MM.1S (cell line): ENCODE results near the gene HCLS1.

ENCODE experiments used
- DNase-seq: peaks from one replicate; pipeline ENCODE4 v3.0.0-alpha.2; 2015
- H2AFZ ChIP-seq: fragments of 300-600 bp; sonication (generic); 2 replicates; pipeline ENCODE4 v1.6.0; 2016; ENCODE audit warnings: antibody characterized with exemption, low read length
- H3F3A ChIP-seq: fragments of 300-600 bp; sonication (generic); 2 replicates; pipeline ENCODE4 v1.6.1; 2016; ENCODE audit warnings: mild to moderate bottlenecking, antibody characterized with exemption, low read length, moderate library complexity, mixed read lengths; ENCODE audit not compliant: insufficient read depth
- H3K27ac ChIP-seq: fragments of 300-600 bp; sonication (generic); 2 replicates; pipeline ENCODE4 v1.5.1; 2016; ENCODE audit warnings: mild to moderate bottlenecking, low read length
- H3K27me3 ChIP-seq: fragments of 300-600 bp; sonication (generic); replicated peaks from 2 replicates; pipeline ENCODE4 v1.6.0; 2016; ENCODE audit warnings: low read length; ENCODE audit not compliant: insufficient read depth
- H3K36me3 ChIP-seq: fragments of 300-600 bp; sonication (generic); replicated peaks from 2 replicates; pipeline ENCODE4 v1.6.1; 2016; ENCODE audit warnings: mild to moderate bottlenecking, low read length, mixed read lengths; ENCODE audit not compliant: insufficient read depth
- H3K4me1 ChIP-seq: fragments of 300-600 bp; sonication (generic); 2 replicates; pipeline ENCODE4 v1.6.1; 2016; ENCODE audit warnings: low read length, mixed read lengths
- H3K4me2 ChIP-seq: fragments of 300-600 bp; sonication (generic); 2 replicates; pipeline ENCODE4 v1.6.0; 2016; ENCODE audit warnings: low read depth, low read length
- H3K4me3 ChIP-seq: fragments of 300-600 bp; sonication (generic); 2 replicates; pipeline ENCODE4 v1.5.1; 2016; ENCODE audit warnings: low read length, mixed read lengths
- H3K79me2 ChIP-seq: fragments of 300-600 bp; sonication (generic); 2 replicates; pipeline ENCODE4 v1.6.1; 2016; ENCODE audit warnings: mixed run types, low read length, mixed read lengths
- H3K9ac ChIP-seq: fragments of 300-600 bp; sonication (generic); 2 replicates; pipeline ENCODE4 v1.6.1; 2016; ENCODE audit warnings: low read length, mixed read lengths
- H3K9me2 ChIP-seq: fragments of 300-600 bp; sonication (generic); replicated peaks from 2 replicates; pipeline ENCODE4 v1.6.1; 2016; ENCODE audit warnings: mild to moderate bottlenecking, low read length, mixed read lengths; ENCODE audit not compliant: insufficient read depth
- H3K9me3 ChIP-seq: fragments of 300-600 bp; sonication (generic); replicated peaks from 2 replicates; pipeline ENCODE4 v1.6.1; 2016; ENCODE audit warnings: mild to moderate bottlenecking, low read length, mixed read lengths; ENCODE audit not compliant: insufficient read depth
- H4K20me1 ChIP-seq: fragments of 300-600 bp; sonication (generic); 2 replicates; pipeline ENCODE4 v1.6.1; 2016; ENCODE audit warnings: mild to moderate bottlenecking, low read length, moderate library complexity, mixed read lengths; ENCODE audit not compliant: insufficient read depth
- CTCF ChIP-seq: fragments of 300-600 bp; sonication (generic); IDR thresholded peaks from 2 replicates; pipeline ENCODE4 v1.5.1; 2016; ENCODE audit warnings: antibody characterized with exemption, low read length, mixed read lengths
- EZH2 ChIP-seq: fragments of 300-600 bp; sonication (generic); optimal IDR thresholded peaks from 2 replicates; pipeline ENCODE3; 2017; ENCODE audit warnings: low read depth, mild to moderate bottlenecking, antibody characterized with exemption, low read length, mixed read lengths
- EZH2phosphoT487 ChIP-seq: fragments of 300-600 bp; sonication (generic); IDR thresholded peaks from 2 replicates; pipeline ENCODE4 v1.6.1; 2018; ENCODE audit warnings: antibody characterized with exemption, low read length

The HCLS1 gene

GRCh38 chr3:121667333-121667732, 6.6 kb upstream of the HCLS1 start:
- no peaks in the 10 kb centered on the region for H3K9me3 ChIP-seq
- no peaks in the 10 kb centered on the region for H3K9me2 ChIP-seq
- no peaks in the 10 kb centered on the region for H4K20me1 ChIP-seq
- H3K9ac ChIP-seq, result no peak overlapping the region
- H3K27me3 ChIP-seq, result no peaks in the 10 kb centered on the region
- TF ChIP-seq CTCF, result no peak
- no peak for TF ChIP-seq EZH2
- no peak for TF ChIP-seq EZH2phosphoT487
- no peak overlapping the region for H3K27ac ChIP-seq
- no peaks in the 10 kb centered on the region for H3K4me1 ChIP-seq
- H2AFZ ChIP-seq, result no peak overlapping the region
- H3K36me3 ChIP-seq, result peaks cover 3% of the 10 kb centered on the region; the same call in 1 of the 2 replicates
- no peaks in the 10 kb centered on the region for H3F3A ChIP-seq
- H3K4me3 ChIP-seq, result no peak overlapping the region
- DNase-seq, result no peak
- no peaks in the 10 kb centered on the region for H3K79me2 ChIP-seq
- no peak overlapping the region for H3K4me2 ChIP-seq

DNA sequence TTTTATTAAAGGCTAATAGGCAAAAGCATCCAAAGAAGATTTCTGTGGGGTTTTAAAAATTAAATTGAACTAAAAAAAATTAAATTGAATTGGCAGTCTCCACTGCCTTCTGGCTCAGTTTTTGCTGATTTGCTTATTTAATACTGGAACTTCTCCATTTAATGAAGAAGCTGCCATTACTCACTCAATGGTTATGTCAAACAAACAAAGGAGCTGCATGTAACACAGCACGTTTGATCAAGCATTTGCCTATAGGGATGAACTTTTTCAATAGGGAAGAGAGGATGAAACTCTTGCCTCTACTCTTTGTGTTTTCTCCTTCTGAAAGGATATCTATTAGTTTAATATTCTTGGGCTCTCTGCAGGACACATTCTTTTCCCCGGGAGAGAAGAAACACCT, 4.8 kb upstream of the HCLS1 start:
- TF ChIP-seq CTCF (no peak), EZH2phosphoT487 (no peak), EZH2 (no peak)

GRCh38 chr3:121663171-121663847, 2.6 kb upstream of the HCLS1 start:
- no peaks in the 10 kb centered on the region for H4K20me1 ChIP-seq
- H3K4me3 ChIP-seq, result no peak overlapping the region
- peaks cover 22% of the 10 kb centered on the region for H3K79me2 ChIP-seq
- H2AFZ ChIP-seq, result no peak overlapping the region
- no peaks in the 10 kb centered on the region for H3K9me2 ChIP-seq
- no peak overlapping the region for H3K9ac ChIP-seq
- peaks cover 27% of the 10 kb centered on the region for H3K4me1 ChIP-seq
- H3K4me2 ChIP-seq, result no peak overlapping the region
- no peaks in the 10 kb centered on the region for H3K27me3 ChIP-seq
- peaks cover 26% of the 10 kb centered on the region for H3F3A ChIP-seq
- H3K9me3 ChIP-seq, result no peaks in the 10 kb centered on the region
- H3K27ac ChIP-seq, result no peak overlapping the region
- no peak for TF ChIP-seq EZH2
- TF ChIP-seq CTCF, result no peak
- no peak for TF ChIP-seq EZH2phosphoT487
- peaks cover 8% of the 10 kb centered on the region; the same call in 1 of the 2 replicates for H3K36me3 ChIP-seq
- no peak for DNase-seq

More for the DNA sequence above, 4.8 kb upstream of the HCLS1 start:
- peaks cover 18% of the 10 kb centered on the region for H3F3A ChIP-seq
- no peaks in the 10 kb centered on the region for H3K9me3 ChIP-seq
- H3K79me2 ChIP-seq, result peaks cover under 1% of the 10 kb centered on the region; the same call in 1 of the 2 replicates
- no peak overlapping the region for H3K4me2 ChIP-seq
- no peaks in the 10 kb centered on the region for H3K27me3 ChIP-seq
- no peaks in the 10 kb centered on the region for H4K20me1 ChIP-seq
- peaks cover 13% of the 10 kb centered on the region for H3K4me1 ChIP-seq
- DNase-seq, result no peak
- H3K27ac ChIP-seq, result no peak overlapping the region
- H3K9ac ChIP-seq, result no peak overlapping the region
- H3K36me3 ChIP-seq, result peaks cover 3% of the 10 kb centered on the region; the same call in 1 of the 2 replicates
- H2AFZ ChIP-seq, result no peak overlapping the region
- no peak overlapping the region for H3K4me3 ChIP-seq
- no peaks in the 10 kb centered on the region for H3K9me2 ChIP-seq
